H1 (cell line): ENCODE data around the gene CTIF. TPM values are rescaled to one million over a fixed set of nuclear protein-coding genes. Genes with fewer than 3 reads are reported as not detected.

ENCODE experiments used
- ASH2L ChIP-seq: fragments of 200-600, 300-600 bp; sonication (generic); IDR thresholded peaks from one replicate; pipeline ENCODE4 v1.7.1; 2017; ENCODE audit warnings: low read length
- GTF2F1 ChIP-seq: IDR thresholded peaks from 2 replicates; pipeline ENCODE4 v1.6.1; 2012; ENCODE audit warnings: low read depth, low read length, improper control_type of control experiment, borderline replicate concordance
- KDM1A ChIP-seq: fragments of 200-600, 300-600 bp; sonication (generic); IDR thresholded peaks from 2 replicates; pipeline ENCODE4 v1.7.1; 2016; ENCODE audit warnings: mild to moderate bottlenecking, low read length, borderline replicate concordance
- SAP30 ChIP-seq: fragments of 300-600 bp; sonication (generic); IDR thresholded peaks from 2 replicates; pipeline ENCODE4 v1.7.1; 2012; ENCODE audit warnings: low read length, moderate library complexity, mild to moderate bottlenecking, inconsistent platforms; ENCODE audit not compliant: insufficient read depth, insufficient replicate concordance
- polyA plus RNA-seq, 7 experiments: library from polyadenylated mRNA; depleted of rRNA in 3 of 7; stranded (reverse) in 5 of 7; unstranded in 2 of 7; fragments of >200 nt in 5 of 7; fragments of 200-250 nt in 2 of 7; gene quantifications; 1 replicate in 5 of 7; 2 replicates in 1 of 7; 4 replicates in 1 of 7; pipeline versions ENCODE4 v1.2.1 to v1.2.3, GENCODE V29; 2011 to 2013; ENCODE audit warnings: missing spikeins in 2 of 7, mixed read lengths in 2 of 7
- total RNA-seq: library from RNA; stranded (reverse); fragmentation: NEBNext Ultra II Directional; extraction: Animal tissue kit (Norgen Biotek cat#: 25700); gene quantifications from 2 replicates; pipeline ENCODE4 v1.2.1, GENCODE V29; 2021

Gene CTIF
- total and polyA plus RNA-seq, 2 of the 8 experiments (the other 6 are each of a cell fraction or from before 2014, with no cell fraction given), result 9.0 to 17.8 TPM

GRCh38 chr18:48797841-48798255 lies 259.0 kb downstream of the CTIF start (continued):
- TF ChIP-seq SAP30 (no peak), KDM1A (no peak), GTF2F1 (no peak), ASH2L (no peak)
